ENCODE data around the gene SH3RF3.
A peak's percentile ranks its signal among the peaks of the same experiment; 100 is the strongest.

The SH3RF3 gene

GRCh38 chr2:109455731-109456691 lies 327.0 kb downstream of the SH3RF3 start:
- Histone ChIP-seq H3K27me3 (no peaks in the 10 kb centered on the region), H3K9ac (no peak overlapping the region), H3K4me1 (peaks cover 12 to 61% (median 36%) of the 10 kb centered on the region in 10 experiments), H3K4me3 (no peak overlapping the region), H3K9me3 (replicated peaks in 1 of 11) (no peaks in the 10 kb centered on the region), H3K4me2 (peak overlapping the region in 8 of 11 experiments; percentile 21 to 81 (median 44); a peak in 9 of 22 replicates), H4K20me1 (peaks cover 0 to 66% (median 40%) of the 10 kb centered on the region in 11 experiments; a peak in 16 of 22 replicates), H3K27ac (no peak overlapping the region), H3K36me3 (peaks cover 20 to 95% (median 79%) of the 10 kb centered on the region in 11 experiments; a peak in 20 of 22 replicates)
- TF ChIP-seq Cebpa-rat (IDR thresholded peaks at IDR 0.05), result no peak

GRCh38 chr2:109456776-109457175 lies 327.8 kb downstream of the SH3RF3 start:
- H3K36me3 ChIP-seq, result peaks cover 13 to 91% (median 72%) of the 10 kb centered on the region in 11 experiments; a peak in 20 of 22 replicates

GRCh38 chr2:109457366-109457765 lies 328.4 kb downstream of the SH3RF3 start:
- no peaks in the 10 kb centered on the region for H3K9me3 ChIP-seq (replicated peaks in 1 of 11)
- H3K4me3 ChIP-seq, result no peak overlapping the region
- H3K4me2 ChIP-seq, result peak overlapping the region in 10 of 11 experiments; percentile 6 to 81 (median 48); a peak in 18 of 22 replicates
- no peak overlapping the region for H3K27ac ChIP-seq
- no peak for TF ChIP-seq Cebpa-rat (IDR thresholded peaks at IDR 0.05)
- 0 out of 22 replicates have a peak overlapping the region, but pooled peaks of 2 of the 11 experiments have one; percentile 3 to 8 for H3K9ac ChIP-seq
- no peaks in the 10 kb centered on the region for H3K27me3 ChIP-seq
- H3K36me3 ChIP-seq, result peaks cover 12 to 88% (median 67%) of the 10 kb centered on the region in 11 experiments; a peak in 20 of 22 replicates
- peaks cover 0 to 56% (median 33%) of the 10 kb centered on the region in 11 experiments; a peak in 16 of 22 replicates for H4K20me1 ChIP-seq
- H3K4me1 ChIP-seq, result peaks cover 0 to 47% (median 24%) of the 10 kb centered on the region in 10 experiments; a peak in 18 of 20 replicates

More at GRCh38 chr2:109456776-109457175, 327.8 kb downstream of the SH3RF3 start:
- Histone ChIP-seq H4K20me1 (peaks cover 0 to 61% (median 36%) of the 10 kb centered on the region in 11 experiments; a peak in 16 of 22 replicates), H3K4me1 (peaks cover 4 to 53% (median 29%) of the 10 kb centered on the region in 10 experiments), H3K9ac (no peak overlapping the region), H3K4me2 (peak overlapping the region in 8 of 11 experiments; percentile 31 to 81 (median 55); a peak in 14 of 22 replicates), H3K27ac (no peak overlapping the region), H3K27me3 (no peaks in the 10 kb centered on the region), H3K9me3 (replicated peaks in 1 of 11) (no peaks in the 10 kb centered on the region), H3K4me3 (no peak overlapping the region)
- TF ChIP-seq Cebpa-rat (IDR thresholded peaks at IDR 0.05), result no peak

DNA sequence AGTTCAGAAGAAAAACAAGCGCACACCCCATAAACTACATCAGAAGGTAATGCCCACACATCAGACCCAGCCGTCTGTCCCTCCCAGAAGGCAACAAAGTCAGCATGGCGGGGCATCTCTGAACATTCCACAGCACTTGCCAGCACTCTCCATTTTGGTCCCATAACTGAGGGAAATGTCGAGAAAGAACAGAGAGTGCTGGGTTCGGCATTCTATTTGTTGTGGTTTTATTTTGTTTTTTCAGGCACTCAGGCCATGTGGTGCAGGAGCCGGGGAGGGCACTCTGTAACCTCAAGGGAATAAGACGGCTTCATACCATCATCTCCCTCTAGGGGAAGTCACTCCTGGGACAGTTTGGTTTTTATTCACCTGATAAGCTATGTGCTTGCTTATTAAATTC lies 328.8 kb downstream of the SH3RF3 start:
- no peak overlapping the region for H3K27ac ChIP-seq
- no peak overlapping the region for H3K4me3 ChIP-seq
- H3K4me2 ChIP-seq, result peak overlapping the region in 10 of 11 experiments; percentile 6 to 81 (median 48); a peak in 18 of 22 replicates
- H4K20me1 ChIP-seq, result peaks cover 0 to 51% (median 28%) of the 10 kb centered on the region in 11 experiments; a peak in 15 of 22 replicates
- 0 out of 22 replicates have a peak overlapping the region, but pooled peaks of 1 of the 11 experiments have one; percentile 8 for H3K9ac ChIP-seq
- H3K4me1 ChIP-seq, result peaks cover 0 to 43% (median 24%) of the 10 kb centered on the region in 10 experiments; a peak in 18 of 20 replicates
- peaks cover 12 to 88% (median 65%) of the 10 kb centered on the region in 11 experiments; a peak in 20 of 22 replicates for H3K36me3 ChIP-seq
- no peak for TF ChIP-seq Cebpa-rat (IDR thresholded peaks at IDR 0.05)
- H3K9me3 ChIP-seq (replicated peaks in 1 of 11), result no peaks in the 10 kb centered on the region
- H3K27me3 ChIP-seq, result no peaks in the 10 kb centered on the region

DNA sequence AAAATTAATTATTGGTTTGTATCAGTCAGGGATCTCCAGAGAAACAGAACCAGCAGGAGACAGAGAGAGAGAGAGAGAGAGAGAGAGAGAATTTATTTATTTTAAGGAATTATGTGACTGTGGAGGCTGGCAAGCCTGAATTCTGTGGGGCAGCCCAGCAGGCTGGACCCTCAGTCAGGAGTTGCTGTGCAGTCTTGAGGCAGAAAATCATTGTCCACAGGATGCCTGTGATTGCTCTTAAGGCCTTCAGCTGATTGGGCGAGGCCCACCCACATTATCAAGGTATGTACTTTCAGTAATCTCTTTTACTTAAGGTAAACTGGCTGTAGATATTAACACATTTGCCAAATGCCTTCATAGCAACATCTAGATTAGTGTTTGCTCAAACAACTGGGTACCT lies 329.5 kb downstream of the SH3RF3 start:
- H3K9me3 ChIP-seq (replicated peaks in 1 of 11), result no peaks in the 10 kb centered on the region
- H3K27me3 ChIP-seq, result no peaks in the 10 kb centered on the region
- H3K9ac ChIP-seq, result no peak overlapping the region
- no peak overlapping the region for H3K4me3 ChIP-seq
- no peak for TF ChIP-seq Cebpa-rat (IDR thresholded peaks at IDR 0.05)
- peaks cover 12 to 88% (median 66%) of the 10 kb centered on the region in 11 experiments; a peak in 20 of 22 replicates for H3K36me3 ChIP-seq
- H3K4me1 ChIP-seq, result peaks cover 0 to 45% (median 24%) of the 10 kb centered on the region in 10 experiments; a peak in 18 of 20 replicates
- no peak overlapping the region for H3K27ac ChIP-seq
- H4K20me1 ChIP-seq, result peaks cover 0 to 44% (median 23%) of the 10 kb centered on the region in 11 experiments; a peak in 14 of 22 replicates
- H3K4me2 ChIP-seq, result peak overlapping the region in 2 of 11 experiments; percentile 79 to 81; a peak in 5 of 22 replicates

DNA sequence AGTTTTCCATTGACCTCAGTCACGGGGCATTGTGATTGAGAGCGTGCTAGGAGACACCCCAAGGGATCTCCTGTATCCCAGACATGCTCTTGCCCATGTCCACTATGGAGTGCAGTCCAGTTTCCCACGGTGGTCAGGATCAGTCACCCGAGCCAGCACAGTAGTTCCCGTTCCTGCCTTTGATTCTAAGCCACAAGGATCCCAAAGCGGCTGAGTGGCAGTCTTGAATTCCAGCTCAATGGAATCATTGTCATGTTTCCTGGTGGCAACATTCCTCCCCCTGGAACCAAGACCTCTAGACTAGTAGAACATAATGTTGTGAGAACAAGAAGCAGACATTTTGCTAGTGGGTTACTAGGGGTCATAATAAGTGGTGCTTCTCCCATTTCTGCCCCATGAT lies 330.5 kb downstream of the SH3RF3 start:
- no peaks in the 10 kb centered on the region for H3K27me3 ChIP-seq
- H3K36me3 ChIP-seq, result peaks cover 12 to 88% (median 64%) of the 10 kb centered on the region in 11 experiments; a peak in 21 of 22 replicates
- TF ChIP-seq Cebpa-rat (IDR thresholded peaks at IDR 0.05), result no peak
- H3K4me2 ChIP-seq, result no peak overlapping the region
- H4K20me1 ChIP-seq, result peaks cover 0 to 35% (median 19%) of the 10 kb centered on the region in 11 experiments; a peak in 13 of 22 replicates
- H3K4me3 ChIP-seq, result no peak overlapping the region
- peaks cover 0 to 49% (median 24%) of the 10 kb centered on the region in 10 experiments; a peak in 18 of 20 replicates for H3K4me1 ChIP-seq
- no peak overlapping the region for H3K9ac ChIP-seq
- H3K9me3 ChIP-seq (replicated peaks in 1 of 11), result no peaks in the 10 kb centered on the region
- no peak overlapping the region for H3K27ac ChIP-seq

- no peaks in the 10 kb centered on the region for H3K27me3 ChIP-seq
- peak overlapping the region in 2 of 11 experiments; percentile 18 to 22; a peak in 2 of 22 replicates for H3K4me2 ChIP-seq
- H3K4me1 ChIP-seq, result peaks cover 0 to 47% (median 25%) of the 10 kb centered on the region in 10 experiments; a peak in 18 of 20 replicates
- peaks cover 0 to 24% (median 10%) of the 10 kb centered on the region in 11 experiments; a peak in 13 of 22 replicates for H4K20me1 ChIP-seq
- no peak overlapping the region for H3K27ac ChIP-seq
- H3K9me3 ChIP-seq (replicated peaks in 1 of 11), result 0 out of 22 replicates have a peak, but pooled peaks cover 0 to 5% (median 0%) of the 10 kb centered on the region in 11 experiments
- no peak overlapping the region for H3K9ac ChIP-seq
- TF ChIP-seq Cebpa-rat (IDR thresholded peaks at IDR 0.05), result no peak
- no peak overlapping the region for H3K4me3 ChIP-seq
- H3K36me3 ChIP-seq, result peaks cover 9 to 85% (median 52%) of the 10 kb centered on the region in 11 experiments; a peak in 20 of 22 replicates
These were observed 331.7 kb downstream of the SH3RF3 start for GRCh38 chr2:109460553-109461324.

DNA sequence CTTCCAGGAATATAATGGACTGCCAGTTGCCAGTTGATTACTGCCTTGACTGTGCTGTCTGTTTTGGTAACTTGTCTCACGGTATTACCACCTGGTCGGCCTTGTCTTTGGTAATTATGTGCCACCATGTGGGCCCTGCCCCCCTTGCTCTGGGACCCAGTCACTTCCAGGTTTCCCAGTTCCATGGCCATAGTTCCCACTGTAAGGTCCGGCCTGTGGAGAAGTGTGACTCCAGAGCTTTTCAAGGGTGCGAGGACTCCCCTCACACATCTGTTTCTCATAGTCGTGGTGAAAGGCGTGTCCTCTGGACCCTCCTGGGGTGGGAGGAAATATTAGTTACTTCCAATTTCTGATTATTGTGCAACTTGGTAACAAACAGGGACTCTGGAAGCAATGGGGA lies 334.2 kb downstream of the SH3RF3 start:
- peak in 2 of 11 experiments; percentile 45 to 47; a peak in 1 of 22 replicates for TF ChIP-seq Cebpa-rat (IDR thresholded peaks at IDR 0.05)
- H3K4me3 ChIP-seq, result no peak overlapping the region
- peaks cover 0 to 70% (median 42%) of the 10 kb centered on the region in 11 experiments; a peak in 19 of 22 replicates for H3K36me3 ChIP-seq
- H3K9ac ChIP-seq, result no peak overlapping the region
- H3K9me3 ChIP-seq (replicated peaks in 1 of 11), result 0 out of 22 replicates have a peak, but pooled peaks cover 0 to 5% (median 0%) of the 10 kb centered on the region in 11 experiments
- H4K20me1 ChIP-seq, result peaks cover 0 to 26% (median 9%) of the 10 kb centered on the region in 11 experiments; a peak in 10 of 22 replicates
- no peak overlapping the region for H3K27ac ChIP-seq
- H3K4me2 ChIP-seq, result peak overlapping the region in 2 of 11 experiments; percentile 11 to 30; a peak in 3 of 22 replicates
- H3K4me1 ChIP-seq, result peaks cover 15 to 47% (median 25%) of the 10 kb centered on the region in 10 experiments
- no peaks in the 10 kb centered on the region for H3K27me3 ChIP-seq

All from BLaER1 treated with 17β-estradiol and CSF1 and Interleukin-3, amounts not matched to agents 10 nM and 100 nM (cell line).